Body of pancreas (tissue), 4 donors: ENCODE measurements around the gene CAMK2A.

ENCODE experiments used
- POLR2A ChIP-seq, 3 donors: fragments of 450-650 bp; IDR thresholded peaks; one replicate each; pipeline ENCODE4 v1.6.1; 2016; ENCODE audit warnings: antibody characterized with exemption in 3 of 3, mild to moderate bottlenecking in 2 of 3
- TF ChIP-seq, protein P1 (sequence below), 7 experiments: fragments of 450-650 bp in 4 of 7; fragments of 200-600 bp in 3 of 7; sonication (generic) in 3 of 7; IDR thresholded peaks; one replicate each; pipeline ENCODE4 v1.5.1; 2016 to 2019; ENCODE audit warnings: antibody characterized with exemption in 7 of 7

GRCh38 chr5:150266871-150267291 lies 22.7 kb downstream of the CAMK2A start:
- TF ChIP-seq, protein P1, sequence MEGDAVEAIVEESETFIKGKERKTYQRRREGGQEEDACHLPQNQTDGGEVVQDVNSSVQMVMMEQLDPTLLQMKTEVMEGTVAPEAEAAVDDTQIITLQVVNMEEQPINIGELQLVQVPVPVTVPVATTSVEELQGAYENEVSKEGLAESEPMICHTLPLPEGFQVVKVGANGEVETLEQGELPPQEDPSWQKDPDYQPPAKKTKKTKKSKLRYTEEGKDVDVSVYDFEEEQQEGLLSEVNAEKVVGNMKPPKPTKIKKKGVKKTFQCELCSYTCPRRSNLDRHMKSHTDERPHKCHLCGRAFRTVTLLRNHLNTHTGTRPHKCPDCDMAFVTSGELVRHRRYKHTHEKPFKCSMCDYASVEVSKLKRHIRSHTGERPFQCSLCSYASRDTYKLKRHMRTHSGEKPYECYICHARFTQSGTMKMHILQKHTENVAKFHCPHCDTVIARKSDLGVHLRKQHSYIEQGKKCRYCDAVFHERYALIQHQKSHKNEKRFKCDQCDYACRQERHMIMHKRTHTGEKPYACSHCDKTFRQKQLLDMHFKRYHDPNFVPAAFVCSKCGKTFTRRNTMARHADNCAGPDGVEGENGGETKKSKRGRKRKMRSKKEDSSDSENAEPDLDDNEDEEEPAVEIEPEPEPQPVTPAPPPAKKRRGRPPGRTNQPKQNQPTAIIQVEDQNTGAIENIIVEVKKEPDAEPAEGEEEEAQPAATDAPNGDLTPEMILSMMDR (IDR thresholded peaks at IDR 0.05) = no peak
- no peak for TF ChIP-seq POLR2A (IDR thresholded peaks at IDR 0.05)
